Neural progenitor cell (in vitro differentiated cells): ENCODE results near the gene JPT2. TPM values are rescaled to one million over a fixed set of nuclear protein-coding genes. Genes with fewer than 3 reads are reported as not detected.

Source experiments
- DNase-seq: peaks from one replicate; pipeline ENCODE4 v3.0.0-alpha.2; 2016; ENCODE audit warnings: low spot score
- H2AFZ ChIP-seq: fragments of 200-600 bp; sonication (generic); replicated peaks from 2 replicates; pipeline ENCODE4 v1.6.1; 2016; ENCODE audit warnings: antibody characterized with exemption
- H3F3A ChIP-seq: fragments of 200-600 bp; sonication (generic); 2 replicates; pipeline ENCODE4 v1.6.1; 2016; ENCODE audit warnings: antibody characterized with exemption, low read depth
- H3K27ac ChIP-seq: fragments of 200-600 bp; sonication (generic); 2 replicates; pipeline ENCODE4 v1.5.1; 2016; ENCODE audit warnings: mild to moderate bottlenecking
- H3K27me3 ChIP-seq: fragments of 200-600 bp; sonication (generic); 2 replicates; pipeline ENCODE4 v1.6.1; 2016; ENCODE audit warnings: mild to moderate bottlenecking, moderate library complexity
- H3K36me3 ChIP-seq: fragments of 200-600 bp; sonication (generic); 2 replicates; pipeline ENCODE4 v1.5.1; 2016
- H3K4me1 ChIP-seq: fragments of 200-600 bp; sonication (generic); 2 replicates; pipeline ENCODE4 v1.6.1; 2016; ENCODE audit warnings: mixed run types
- H3K4me2 ChIP-seq: fragments of 200-600 bp; sonication (generic); 2 replicates; pipeline ENCODE4 v1.6.1; 2016
- H3K4me3 ChIP-seq: fragments of 200-600 bp; sonication (generic); 2 replicates; pipeline ENCODE4 v1.5.1; 2016
- H3K79me2 ChIP-seq: fragments of 200-600 bp; sonication (generic); 2 replicates; pipeline ENCODE4 v1.6.1; 2016; ENCODE audit warnings: low read depth
- H3K9ac ChIP-seq: fragments of 200-600 bp; sonication (generic); 2 replicates; pipeline ENCODE4 v1.6.1; 2016
- H3K9me3 ChIP-seq: fragments of 200-600 bp; sonication (generic); 2 replicates; pipeline ENCODE4 v1.5.1; 2016; ENCODE audit warnings: low read depth
- H4K20me1 ChIP-seq: fragments of 200-600 bp; sonication (generic); 2 replicates; pipeline ENCODE4 v1.6.1; 2016; ENCODE audit warnings: low read depth
- H3K27ac Mint-ChIP-seq: 3 replicates; pipeline ENCODE4 v1.8.0; 2021; ENCODE audit warnings: mixed read lengths
- H3K27me3 Mint-ChIP-seq: 2 replicates; pipeline ENCODE4 v1.8.0; 2022; ENCODE audit warnings: low read depth, mild to moderate bottlenecking, inconsistent platforms, moderate library complexity, mixed read lengths; ENCODE audit not compliant: insufficient read depth
- H3K36me3 Mint-ChIP-seq: 3 replicates; pipeline ENCODE4 v1.8.0; 2021; ENCODE audit warnings: mixed read lengths
- H3K4me1 Mint-ChIP-seq: 3 replicates; pipeline ENCODE4 v1.8.0; 2021; ENCODE audit warnings: mixed read lengths
- H3K4me3 Mint-ChIP-seq: 3 replicates; pipeline ENCODE4 v1.8.0; 2021; ENCODE audit warnings: mild to moderate bottlenecking, moderate library complexity, mixed read lengths
- H3K9me3 Mint-ChIP-seq: 3 replicates; pipeline ENCODE4 v1.8.0; 2020; ENCODE audit warnings: mixed read lengths
- CTCF ChIP-seq: fragments of 200-600 bp; sonication (generic); IDR thresholded peaks from 2 replicates; pipeline ENCODE4 v1.5.1; 2017; ENCODE audit warnings: antibody characterized with exemption, mild to moderate bottlenecking
- EZH2 ChIP-seq: fragments of 200-600 bp; sonication (generic); IDR thresholded peaks from 2 replicates; pipeline ENCODE4 v1.6.1; 2017; ENCODE audit warnings: antibody characterized with exemption, mild to moderate bottlenecking, moderate library complexity
- EZH2phosphoT487 ChIP-seq: fragments of 200-600 bp; sonication (generic); IDR thresholded peaks from 2 replicates; pipeline ENCODE4 v1.6.1; 2017; ENCODE audit warnings: antibody characterized with exemption
- total RNA-seq: library from RNA; depleted of rRNA; stranded (reverse); fragments of >200 nt; gene quantifications from 2 replicates; pipeline ENCODE4 v1.2.3, GENCODE V29; 2015; ENCODE audit warnings: low replicate concordance

JPT2 gene
- total RNA-seq, 1 donor from 2014 or later = 187 TPM

- Histone ChIP-seq H3K79me2 (no peaks in the 10 kb centered on the region), H3K27me3 (no peaks in the 10 kb centered on the region), H2AFZ (no peak overlapping the region), H3K4me2 (no peak overlapping the region), H3K4me3 (no peak overlapping the region), H4K20me1 (no peaks in the 10 kb centered on the region), H3K27ac (no peak overlapping the region), H3K4me1 (no peaks in the 10 kb centered on the region), H3F3A (peaks cover 42% of the 10 kb centered on the region), H3K36me3 (no peaks in the 10 kb centered on the region), H3K9ac (no peak overlapping the region), H3K9me3 (no peaks in the 10 kb centered on the region)
- DNase-seq = no peak
- no peak for TF ChIP-seq EZH2phosphoT487
- no peak for TF ChIP-seq EZH2
- no peak for TF ChIP-seq CTCF
- H3K9me3 Mint-ChIP-seq = no peaks in the 10 kb centered on the region
- H3K4me1 Mint-ChIP-seq = no peaks in the 10 kb centered on the region
- H3K4me3 Mint-ChIP-seq = no peak overlapping the region
- H3K27me3 Mint-ChIP-seq = no peaks in the 10 kb centered on the region
- H3K27ac Mint-ChIP-seq = no peak overlapping the region
- H3K36me3 Mint-ChIP-seq = peaks cover 2% of the 10 kb centered on the region
Measured at GRCh38 chr16:1740781-1741490, 62.9 kb downstream of the JPT2 start.

GRCh38 chr16:1741553-1742165, 63.6 kb downstream of the JPT2 start:
- Histone ChIP-seq H2AFZ (no peak overlapping the region), H3K27me3 (no peaks in the 10 kb centered on the region), H3K4me3 (no peak overlapping the region), H3K9ac (no peak overlapping the region), H3K4me2 (no peak overlapping the region), H3F3A (peaks cover 35% of the 10 kb centered on the region), H4K20me1 (no peaks in the 10 kb centered on the region), H3K27ac (no peak overlapping the region), H3K36me3 (no peaks in the 10 kb centered on the region), H3K9me3 (no peaks in the 10 kb centered on the region), H3K79me2 (no peaks in the 10 kb centered on the region), H3K4me1 (no peaks in the 10 kb centered on the region)
- Mint-ChIP-seq H3K4me3 (no peak overlapping the region), H3K9me3 (no peaks in the 10 kb centered on the region), H3K27ac (no peak overlapping the region), H3K4me1 (no peaks in the 10 kb centered on the region), H3K36me3 (peaks cover 2% of the 10 kb centered on the region), H3K27me3 (no peaks in the 10 kb centered on the region)
- DNase-seq = no peak
- TF ChIP-seq CTCF = no peak
- no peak for TF ChIP-seq EZH2phosphoT487
- TF ChIP-seq EZH2 = no peak

- H3K27me3 Mint-ChIP-seq = no peaks in the 10 kb centered on the region
- Histone ChIP-seq H3K9me3 (no peaks in the 10 kb centered on the region), H3K27me3 (no peaks in the 10 kb centered on the region), H3K4me2 (no peak overlapping the region), H3F3A (peaks cover 17% of the 10 kb centered on the region), H3K9ac (no peak overlapping the region), H3K79me2 (no peaks in the 10 kb centered on the region), H3K4me1 (no peaks in the 10 kb centered on the region), H3K27ac (no peak overlapping the region), H2AFZ (no peak overlapping the region), H3K4me3 (no peak overlapping the region), H3K36me3 (no peaks in the 10 kb centered on the region), H4K20me1 (no peaks in the 10 kb centered on the region)
- H3K27ac Mint-ChIP-seq = no peak overlapping the region
- DNase-seq = no peak
- TF ChIP-seq CTCF = no peak
- TF ChIP-seq EZH2phosphoT487 = no peak
- TF ChIP-seq EZH2 = no peak
- H3K4me3 Mint-ChIP-seq = no peak overlapping the region
- no peaks in the 10 kb centered on the region for H3K9me3 Mint-ChIP-seq
- H3K36me3 Mint-ChIP-seq = peaks cover 4% of the 10 kb centered on the region
- H3K4me1 Mint-ChIP-seq = no peaks in the 10 kb centered on the region
Measured at GRCh38 chr16:1743376-1744337, 65.6 kb downstream of the JPT2 start.
